Ovary (tissue), 3 donors: ENCODE data around the gene APOL4.

Experiments
- EP300 ChIP-seq: sonication (generic); formaldehyde crosslinking; IDR thresholded peaks from one replicate; pipeline ENCODE4 v1.6.1; 2017; ENCODE audit warnings: antibody characterized with exemption
- POLR2A ChIP-seq: fragments of 450-650 bp; IDR thresholded peaks from one replicate; pipeline ENCODE4 v1.6.1; 2017; ENCODE audit warnings: antibody characterized with exemption, mild to moderate bottlenecking, moderate library complexity
- TF ChIP-seq, protein P1 (sequence below), 3 donors: fragments of 450-650 bp in 2 of 3; fragments of 200-600 bp in 1 of 3; IDR thresholded peaks; one replicate each; pipeline versions ENCODE4 v1.5.1 to v1.8.0; 2016 to 2022; ENCODE audit warnings: antibody characterized with exemption in 3 of 3, mild to moderate bottlenecking in 1 of 3
- donor health status: DM: no; HTN: no; CAD: no.

DNA sequence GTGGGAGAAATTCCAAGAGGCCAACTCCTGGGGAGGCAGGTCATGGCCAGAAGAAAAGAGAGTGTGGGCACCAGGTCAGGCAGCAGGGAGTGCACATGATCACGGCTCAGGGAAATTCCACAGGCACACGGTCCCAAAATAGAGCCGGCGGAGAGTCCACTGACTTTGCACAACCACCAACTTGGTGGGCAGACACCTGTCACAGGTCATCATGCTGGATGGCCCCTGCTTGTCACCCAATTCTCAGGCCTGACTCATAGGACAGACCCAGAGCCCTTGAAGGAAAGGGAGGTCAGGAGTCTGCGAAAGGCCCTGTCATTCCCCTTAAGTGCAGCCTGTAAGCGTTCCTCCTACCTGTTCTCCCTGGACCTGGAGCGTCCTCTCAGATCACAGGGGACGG is 21.9 kb upstream of the APOL4 start:
- TF ChIP-seq, protein P1, sequence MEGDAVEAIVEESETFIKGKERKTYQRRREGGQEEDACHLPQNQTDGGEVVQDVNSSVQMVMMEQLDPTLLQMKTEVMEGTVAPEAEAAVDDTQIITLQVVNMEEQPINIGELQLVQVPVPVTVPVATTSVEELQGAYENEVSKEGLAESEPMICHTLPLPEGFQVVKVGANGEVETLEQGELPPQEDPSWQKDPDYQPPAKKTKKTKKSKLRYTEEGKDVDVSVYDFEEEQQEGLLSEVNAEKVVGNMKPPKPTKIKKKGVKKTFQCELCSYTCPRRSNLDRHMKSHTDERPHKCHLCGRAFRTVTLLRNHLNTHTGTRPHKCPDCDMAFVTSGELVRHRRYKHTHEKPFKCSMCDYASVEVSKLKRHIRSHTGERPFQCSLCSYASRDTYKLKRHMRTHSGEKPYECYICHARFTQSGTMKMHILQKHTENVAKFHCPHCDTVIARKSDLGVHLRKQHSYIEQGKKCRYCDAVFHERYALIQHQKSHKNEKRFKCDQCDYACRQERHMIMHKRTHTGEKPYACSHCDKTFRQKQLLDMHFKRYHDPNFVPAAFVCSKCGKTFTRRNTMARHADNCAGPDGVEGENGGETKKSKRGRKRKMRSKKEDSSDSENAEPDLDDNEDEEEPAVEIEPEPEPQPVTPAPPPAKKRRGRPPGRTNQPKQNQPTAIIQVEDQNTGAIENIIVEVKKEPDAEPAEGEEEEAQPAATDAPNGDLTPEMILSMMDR (IDR thresholded peaks at IDR 0.05), result no peak
- no peak for TF ChIP-seq EP300
- TF ChIP-seq POLR2A, result no peak
